ENCODE data around the gene MVB12B.

Gene MVB12B

DNA sequence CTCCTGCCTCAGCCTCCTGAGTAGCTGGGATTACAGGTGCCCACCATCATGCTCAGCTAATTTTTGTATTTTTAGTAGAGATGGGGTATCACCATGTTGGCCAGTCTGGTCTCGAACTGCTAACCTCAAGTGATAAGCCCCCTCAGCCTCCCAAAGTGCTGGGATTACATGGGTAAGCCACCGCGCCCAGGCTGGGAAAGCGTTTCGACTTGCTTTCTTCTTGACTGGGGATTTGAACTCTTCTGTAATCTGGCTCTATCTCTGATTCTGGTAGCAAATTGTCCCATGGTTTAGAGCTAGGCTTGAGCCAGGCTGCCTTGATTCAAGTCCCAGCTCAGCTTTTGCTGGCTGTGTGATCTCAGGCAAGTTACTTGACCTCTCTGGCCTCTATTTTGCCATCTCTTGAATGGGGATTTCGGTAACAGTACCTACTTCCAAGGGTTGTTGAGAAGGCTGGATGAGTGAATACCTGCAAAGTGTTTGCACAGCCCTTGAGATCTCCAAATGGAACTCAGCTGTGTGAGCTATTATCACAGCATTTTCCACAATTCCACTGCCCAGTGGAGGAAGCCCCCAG lies 20.5 kb upstream of the MVB12B start:
- Mint-ChIP-seq H3K36me3 (ENCODE audit: low read depth) (no peaks in the 10 kb centered on the region), H3K9me3 (no peaks in the 10 kb centered on the region), H3K27me3 (ENCODE audit: low read depth) (peaks cover 14% of the 10 kb centered on the region), H3K4me1 (peaks cover 30% of the 10 kb centered on the region), H3K4me3 (no peak overlapping the region), H3K27ac (no peak overlapping the region)
- TF ChIP-seq CTCF (IDR thresholded peaks at IDR 0.05; ENCODE audit: unreplicated experiment in 3 of 3) = no peak

- H3K36me3 Mint-ChIP-seq (ENCODE audit: low read depth) = no peaks in the 10 kb centered on the region
- H3K27me3 Mint-ChIP-seq (ENCODE audit: low read depth) = peaks cover 14% of the 10 kb centered on the region
- no peak overlapping the region for H3K4me3 Mint-ChIP-seq
- no peaks in the 10 kb centered on the region for H3K9me3 Mint-ChIP-seq
- no peak for TF ChIP-seq CTCF (IDR thresholded peaks at IDR 0.05; ENCODE audit: unreplicated experiment in 3 of 3)
- peak overlapping the region; percentile 46 to 85 (median 79) for H3K27ac Mint-ChIP-seq
- peaks cover 27% of the 10 kb centered on the region for H3K4me1 Mint-ChIP-seq
These were observed 19.1 kb upstream of the MVB12B start for GRCh38 chr9:126307322-126308061.

DNA sequence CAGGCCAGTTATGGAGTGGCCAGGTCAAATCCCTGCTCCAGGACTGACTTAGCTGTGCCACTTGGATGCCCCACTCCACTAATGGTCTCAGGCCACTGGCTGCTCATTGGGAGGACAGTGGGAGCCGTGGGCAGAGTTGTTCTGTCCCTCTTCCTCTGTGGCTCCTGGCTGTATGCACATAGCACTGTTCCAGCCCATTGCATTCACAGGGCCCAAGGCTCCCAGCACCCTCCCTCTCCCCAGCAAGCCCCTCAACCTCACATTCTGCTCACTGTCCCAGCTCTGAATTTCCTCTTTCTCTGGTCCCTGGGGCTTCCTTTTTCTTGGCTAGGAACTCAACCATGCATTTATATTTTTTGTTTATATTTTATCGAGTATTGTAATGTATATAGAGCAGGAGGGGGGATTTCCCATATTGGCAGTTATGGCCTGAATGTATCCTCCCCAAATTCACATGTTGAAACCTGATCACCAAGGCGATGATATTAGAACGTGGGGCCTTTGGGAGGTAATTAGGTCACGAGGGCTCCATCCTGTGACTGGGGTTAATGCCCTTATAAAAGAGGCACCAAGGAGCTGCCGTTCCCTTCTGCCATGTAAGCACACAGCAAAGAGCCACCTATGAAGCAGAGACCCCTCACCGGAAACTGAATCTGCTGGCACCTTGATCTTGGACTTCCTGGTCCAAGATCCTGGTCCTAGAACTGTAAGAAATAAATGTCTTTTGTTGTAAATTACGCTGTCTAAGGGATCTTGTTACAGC lies 17.0 kb upstream of the MVB12B start:
- no peak for TF ChIP-seq CTCF (IDR thresholded peaks at IDR 0.05; ENCODE audit: unreplicated experiment in 3 of 3)
- H3K4me1 Mint-ChIP-seq = peaks cover 27% of the 10 kb centered on the region
- H3K27me3 Mint-ChIP-seq (ENCODE audit: low read depth) = peaks cover 7% of the 10 kb centered on the region
- no peak overlapping the region for H3K4me3 Mint-ChIP-seq
- peak overlapping the region; percentile 41 to 66 (median 45) for H3K27ac Mint-ChIP-seq
- peaks cover 3% of the 10 kb centered on the region for H3K9me3 Mint-ChIP-seq
- no peaks in the 10 kb centered on the region for H3K36me3 Mint-ChIP-seq (ENCODE audit: low read depth)

DNA sequence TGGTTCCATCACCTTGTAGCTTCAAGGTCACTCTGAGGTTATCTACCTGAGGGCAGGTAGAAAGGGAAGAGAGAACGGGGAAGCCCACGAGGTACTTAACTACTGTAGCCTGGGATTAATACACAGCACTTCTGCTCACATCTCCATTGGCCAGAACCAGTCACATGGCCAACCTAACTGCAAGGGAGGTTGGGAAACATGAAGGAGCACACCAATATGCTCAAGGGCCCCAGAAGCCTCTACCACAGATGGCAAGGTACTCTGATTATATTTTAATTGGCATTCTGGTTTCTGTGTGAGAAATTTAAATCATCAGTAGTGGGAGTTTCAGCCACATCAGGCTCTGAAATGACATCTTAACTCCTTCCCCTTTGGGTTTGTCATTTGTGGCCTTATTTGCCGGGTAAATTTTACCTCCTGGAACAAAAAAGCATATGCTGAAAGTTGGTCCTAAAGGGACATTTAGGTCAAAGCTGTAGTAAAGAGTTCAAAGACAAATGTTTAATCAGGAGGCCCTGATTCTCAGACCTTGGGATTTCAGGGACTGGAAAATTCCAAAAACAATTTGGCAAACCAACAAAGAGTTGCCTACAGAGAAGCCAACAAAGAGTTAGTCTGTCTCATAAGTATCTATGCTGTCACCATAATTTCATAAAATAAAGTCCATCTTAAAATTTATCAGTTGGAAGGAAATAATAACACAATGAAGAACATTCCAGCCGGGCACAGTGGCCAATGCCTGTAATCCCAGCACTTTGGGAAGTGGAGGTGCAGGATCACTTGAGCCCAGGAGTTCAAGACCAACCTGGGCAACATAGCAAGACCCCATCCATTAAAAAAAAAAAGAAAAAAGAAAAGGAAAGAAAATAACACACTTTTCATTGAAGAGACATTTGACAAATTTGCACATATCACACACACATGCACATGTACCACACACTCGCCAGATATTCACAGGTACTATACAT lies 13.8 kb upstream of the MVB12B start:
- H3K4me1 Mint-ChIP-seq = peaks cover 15% of the 10 kb centered on the region

More for the DNA sequence above, 13.8 kb upstream of the MVB12B start:
- H3K27me3 Mint-ChIP-seq (ENCODE audit: low read depth) = peaks cover 4% of the 10 kb centered on the region
- peaks cover 10% of the 10 kb centered on the region for H3K9me3 Mint-ChIP-seq
- H3K36me3 Mint-ChIP-seq (ENCODE audit: low read depth) = peaks cover 8% of the 10 kb centered on the region
- TF ChIP-seq CTCF (IDR thresholded peaks at IDR 0.05; ENCODE audit: unreplicated experiment in 3 of 3) = no peak
- no peak overlapping the region for H3K27ac Mint-ChIP-seq
- H3K4me3 Mint-ChIP-seq = no peak overlapping the region

Measured in nephron (organoid).